Jurkat, Clone E6-1 (cell line): ENCODE measurements around the gene HMGN5.

Experiments used
- DNase-seq: peaks from one replicate; pipeline ENCODE4 v3.0.0-alpha.2; 2011; ENCODE audit warnings: low read depth, low spot score
- H3K4me3 ChIP-seq: 2 replicates; pipeline ENCODE4 v1.5.1; 2011; ENCODE audit warnings: mild to moderate bottlenecking, low read length, control low read depth, moderate library complexity

Gene HMGN5

GRCh38 chrX:81121513-81122363 is 80.0 kb downstream of the HMGN5 start:
- DNase-seq = peak; percentile 94
- H3K4me3 ChIP-seq = peak overlapping the region; percentile 73

GRCh38 chrX:81120936-81121371 is 80.8 kb downstream of the HMGN5 start:
- peak overlapping the region; percentile 73 for H3K4me3 ChIP-seq
- peak; percentile 50 for DNase-seq

DNA sequence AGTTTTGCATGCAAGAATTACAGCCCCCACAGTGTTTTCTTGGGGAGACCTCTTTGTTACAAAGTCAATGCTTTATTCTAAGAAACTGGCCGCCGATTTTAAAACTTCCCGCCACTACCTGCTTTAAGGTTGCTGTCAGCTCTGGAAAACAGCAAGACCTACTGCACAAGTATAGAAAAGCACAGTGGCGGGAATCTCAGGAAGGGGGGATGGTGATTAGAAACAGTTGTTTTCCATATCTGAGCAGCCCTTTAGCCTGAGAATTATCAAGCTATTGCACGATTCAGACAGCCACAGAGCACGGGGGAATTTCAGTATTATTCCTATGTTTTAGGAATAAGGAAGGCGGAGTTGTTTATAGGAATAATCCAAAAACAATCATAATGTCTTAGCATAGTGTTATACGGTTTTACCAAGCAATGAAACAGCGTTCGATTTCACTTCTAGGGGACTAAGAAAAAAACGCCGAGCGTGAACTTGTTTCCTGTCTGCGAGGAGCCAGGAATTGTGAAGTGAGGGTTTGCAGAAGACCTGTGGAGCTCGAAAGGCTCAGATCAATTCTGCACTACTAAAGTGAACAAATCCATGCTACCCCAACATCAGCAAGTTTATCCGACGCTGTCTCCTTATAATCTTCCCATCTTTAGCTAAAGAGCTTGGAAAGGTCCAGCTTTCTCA is 81.3 kb downstream of the HMGN5 start:
- peak; percentile 14 for DNase-seq
- peak overlapping the region; percentile 73 for H3K4me3 ChIP-seq

GRCh38 chrX:81114757-81115156 is 87.0 kb downstream of the HMGN5 start:
- DNase-seq = no peak
- no peak overlapping the region for H3K4me3 ChIP-seq

DNA sequence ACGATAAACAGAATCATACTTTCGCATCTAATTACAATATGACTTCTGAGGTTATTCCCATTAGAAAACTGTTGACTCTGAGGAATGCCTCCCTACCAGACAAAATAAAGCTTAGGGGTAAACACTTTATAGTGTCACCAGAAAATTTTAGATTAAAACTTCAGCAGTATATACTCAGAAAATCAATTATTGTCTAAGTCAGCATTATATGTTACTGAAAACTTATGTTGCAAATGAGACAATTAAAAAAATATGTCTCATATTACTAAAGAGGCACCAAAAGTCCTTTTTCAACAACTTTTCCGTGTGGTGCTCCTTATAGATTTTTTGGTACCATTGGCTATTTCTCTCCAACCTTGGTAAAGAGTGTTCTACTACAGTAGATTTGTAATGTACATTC is 91.4 kb downstream of the HMGN5 start:
- no peak overlapping the region for H3K4me3 ChIP-seq
- no peak for DNase-seq

GRCh38 chrX:81082649-81083048 is 119.1 kb downstream of the HMGN5 start:
- DNase-seq = peak; percentile 2
- no peak overlapping the region for H3K4me3 ChIP-seq
